CD14-positive monocyte (primary cell): ENCODE results near the gene SYNE3. TPM values are rescaled to one million over a fixed set of nuclear protein-coding genes. Genes with fewer than 3 reads are reported as not detected.

Experiments
- DNase-seq, 3 donors: peaks; one replicate each; pipeline ENCODE4 v3.0.0-alpha.2; 2011 to 2022
- H2AFZ ChIP-seq: 2 replicates; pipeline ENCODE4 v1.6.0; 2012; ENCODE audit warnings: mild to moderate bottlenecking, low read depth, low read length, inconsistent platforms; ENCODE audit not compliant: insufficient read depth, poor library complexity, severe bottlenecking
- H3K27ac ChIP-seq, 2 donors: 1 replicate in 1 of 2; 2 replicates in 1 of 2; pipeline ENCODE4 v1.5.1; 2012 to 2013; ENCODE audit warnings: low read length in 2 of 2, control low read depth in 1 of 2, inconsistent platforms in 1 of 2, low read depth in 1 of 2, mild to moderate bottlenecking in 1 of 2
- H3K27me3 ChIP-seq, 2 donors: one replicate each; pipeline versions ENCODE4 v1.6.0 to v1.6.1; 2011 to 2013; ENCODE audit warnings: low read length in 2 of 2; ENCODE audit not compliant: control insufficient read depth in 2 of 2, insufficient read depth in 2 of 2
- H3K36me3 ChIP-seq, 2 donors: replicated peaks in 1 of 2; 1 replicate in 1 of 2; 2 replicates in 1 of 2; pipeline versions ENCODE4 v1.5.1 to v1.6.1; 2012 to 2013; ENCODE audit warnings: low read length in 2 of 2, control low read depth in 1 of 2, inconsistent platforms in 1 of 2, mild to moderate bottlenecking in 1 of 2; ENCODE audit not compliant: insufficient read depth in 2 of 2, control insufficient read depth in 1 of 2
- H3K4me1 ChIP-seq, 2 donors: 1 replicate in 1 of 2; 2 replicates in 1 of 2; pipeline versions ENCODE4 v1.5.1 to v1.6.1; 2012 to 2013; ENCODE audit warnings: low read length in 2 of 2, control low read depth in 1 of 2, inconsistent platforms in 1 of 2, mild to moderate bottlenecking in 1 of 2, moderate library complexity in 1 of 2; ENCODE audit not compliant: insufficient read depth in 2 of 2, control insufficient read depth in 1 of 2
- H3K4me2 ChIP-seq: replicated peaks from 2 replicates; pipeline ENCODE3; 2012; ENCODE audit warnings: low read length, moderate library complexity, mild to moderate bottlenecking; ENCODE audit not compliant: poor library complexity, severe bottlenecking; ENCODE audit errors: extremely low read depth
- H3K4me3 ChIP-seq, 3 experiments: fragments of 200-600 bp in 1 of 3; sonication (generic) in 1 of 3; replicated peaks in 1 of 3; 1 replicate in 2 of 3; 2 replicates in 1 of 3; pipeline ENCODE4 v1.5.1; 2011 to 2013; ENCODE audit warnings: low read length in 3 of 3, mild to moderate bottlenecking in 3 of 3, control low read depth in 2 of 3, low read depth in 2 of 3, inconsistent platforms in 1 of 3, moderate library complexity in 1 of 3
- H3K79me2 ChIP-seq: 2 replicates; pipeline ENCODE4 v1.6.0; 2012; ENCODE audit warnings: mild to moderate bottlenecking, control low read depth, inconsistent platforms, low read length, moderate library complexity; ENCODE audit not compliant: insufficient read depth
- H3K9ac ChIP-seq: 2 replicates; pipeline ENCODE4 v1.6.0; 2017; ENCODE audit warnings: low read length, mild to moderate bottlenecking; ENCODE audit not compliant: insufficient read depth, poor library complexity, severe bottlenecking
- H3K9me3 ChIP-seq, 2 donors: replicated peaks in 1 of 2; 1 replicate in 1 of 2; 2 replicates in 1 of 2; pipeline versions ENCODE4 v1.5.1 to v1.6.1; 2012 to 2013; ENCODE audit warnings: low read length in 2 of 2, control low read depth in 1 of 2; ENCODE audit not compliant: control insufficient read depth in 1 of 2, insufficient read depth in 1 of 2
- H4K20me1 ChIP-seq: 2 replicates; pipeline ENCODE4 v1.6.0; 2012; ENCODE audit warnings: mild to moderate bottlenecking, low read length, control low read depth, moderate library complexity; ENCODE audit not compliant: insufficient read depth
- H3K27ac Mint-ChIP-seq, 7 donors: one replicate each; pipeline ENCODE4 v1.8.0; 2020; ENCODE audit warnings: mild to moderate bottlenecking in 7 of 7, mixed read lengths in 7 of 7, moderate library complexity in 6 of 7, inconsistent platforms in 2 of 7
- H3K27me3 Mint-ChIP-seq, 3 donors: one replicate each; pipeline ENCODE4 v1.8.0; 2021 to 2022; ENCODE audit warnings: low read depth in 3 of 3, mild to moderate bottlenecking in 3 of 3, mixed read lengths in 3 of 3, moderate library complexity in 3 of 3, inconsistent platforms in 1 of 3
- H3K36me3 Mint-ChIP-seq, 2 donors: one replicate each; pipeline ENCODE4 v1.8.0; 2020; ENCODE audit warnings: mixed read lengths in 2 of 2, inconsistent platforms in 1 of 2, mild to moderate bottlenecking in 1 of 2
- H3K4me1 Mint-ChIP-seq: one replicate; pipeline ENCODE4 v1.8.0; 2020; ENCODE audit warnings: mild to moderate bottlenecking, mixed read lengths
- H3K4me3 Mint-ChIP-seq, 2 donors: one replicate each; pipeline ENCODE4 v1.8.0; 2020; ENCODE audit warnings: mild to moderate bottlenecking in 2 of 2, mixed read lengths in 2 of 2, moderate library complexity in 1 of 2
- H3K9me3 Mint-ChIP-seq, 7 donors: one replicate each; pipeline ENCODE4 v1.8.0; 2020 to 2022; ENCODE audit warnings: mixed read lengths in 7 of 7, mild to moderate bottlenecking in 6 of 7, moderate library complexity in 6 of 7, inconsistent platforms in 2 of 7
- CTCF ChIP-seq: fragments of 200-600 bp; IDR thresholded peaks from one replicate; pipeline ENCODE4 v1.8.0; 2022; ENCODE audit warnings: antibody characterized with exemption, mild to moderate bottlenecking
- WGBS: methylation state at CpG from one replicate; pipeline ENCODE4 v1.1.5; 2013; ENCODE audit warnings: missing lambda C conversion rate; ENCODE audit not compliant: insufficient coverage; 5-methylcytosine and 5-hydroxymethylcytosine counted together
- intact Hi-C, 2 donors: fragments of 100-400 bp; cut with micrococcal nuclease; formaldehyde crosslinking; loops; one replicate each; pipeline versions ENCODE4 v1.15.0 to v1.15.1; 2023
- polyA plus RNA-seq, 3 donors: library from polyadenylated mRNA; depleted of rRNA in 1 of 3; unstranded in 2 of 3; stranded (reverse) in 1 of 3; fragments of 300-500 nt in 2 of 3; fragments of >200 nt in 1 of 3; fragmentation: Illumina TruSeq in 2 of 3; gene quantifications; 1 replicate in 2 of 3; 2 replicates in 1 of 3; pipeline ENCODE4 v1.2.3, GENCODE V29; 2012 to 2021

Gene SYNE3
- polyA plus RNA-seq, 3 donors: 2.6 to 26.1 (median 3.5) TPM

GRCh38 chr14:95519699-95520098, 3.2 kb upstream of the SYNE3 start:
- Mint-ChIP-seq H3K27me3 (peaks cover 0 to 4% (median 0%) of the 10 kb centered on the region in 3 donors), H3K9me3 (no peaks in the 10 kb centered on the region), H3K27ac (peak overlapping the region; percentile 94 to 99 (median 98)), H3K4me1 (peaks cover 82% of the 10 kb centered on the region), H3K36me3 (peaks cover 0 to 3% of the 10 kb centered on the region in 2 donors), H3K4me3 (peak overlapping the region; percentile 5 to 85)
- H3K4me3 ChIP-seq: peak overlapping the region in 2 of 3 experiments; percentile 19 to 58
- no peaks in the 10 kb centered on the region for H3K27me3 ChIP-seq
- H3K4me2 ChIP-seq: peak overlapping the region; percentile 90
- intact Hi-C loops: loop anchor here (2.0 to 10.0 kb wide), 3 partner anchors 23 to 365 kb away; partner anchors contain the start of genes CLMN (in 1 of the 2) and DICER1 (in 1 of the 2)
- no peak overlapping the region for H2AFZ ChIP-seq
- H3K4me1 ChIP-seq: peaks cover 93 to 94% of the 10 kb centered on the region in 2 donors
- no peaks in the 10 kb centered on the region for H3K36me3 ChIP-seq
- peaks cover 12% of the 10 kb centered on the region for H4K20me1 ChIP-seq
- TF ChIP-seq CTCF: no peak
- H3K27ac ChIP-seq: peak overlapping the region; percentile 92
- WGBS: 0% methylated on average over 1 of the region's 6 CpGs
- no peaks in the 10 kb centered on the region for H3K9me3 ChIP-seq
- DNase-seq: peak; percentile 83 to 94 (median 92)
- peak overlapping the region; percentile 54 for H3K9ac ChIP-seq
- H3K79me2 ChIP-seq: peaks cover 38% of the 10 kb centered on the region

- H2AFZ ChIP-seq: no peak overlapping the region
- intact Hi-C loops: loop anchor here (2.0 to 10.0 kb wide), 3 partner anchors 21 to 363 kb away; partner anchors contain the start of genes CLMN (in 1 of the 2) and DICER1 (in 1 of the 2)
- H3K4me1 Mint-ChIP-seq: peaks cover 81% of the 10 kb centered on the region
- H3K4me1 ChIP-seq: peaks cover 93 to 94% of the 10 kb centered on the region in 2 donors
- H3K36me3 ChIP-seq: no peaks in the 10 kb centered on the region
- peaks cover 43% of the 10 kb centered on the region for H3K79me2 ChIP-seq
- WGBS: no CpG with 5 or more reads among the region's 8 CpGs
- peaks cover 26% of the 10 kb centered on the region for H4K20me1 ChIP-seq
- peak overlapping the region; percentile 43 to 64 for H3K4me3 Mint-ChIP-seq
- H3K36me3 Mint-ChIP-seq: peaks cover 2 to 6% of the 10 kb centered on the region in 2 donors
- peak overlapping the region; percentile 90 for H3K4me2 ChIP-seq
- peak in 2 of 3 donors; percentile 47 to 61 for DNase-seq
- peaks cover 0 to 4% (median 0%) of the 10 kb centered on the region in 3 donors for H3K27me3 Mint-ChIP-seq
- peak overlapping the region in 1 of 3 experiments; percentile 58 for H3K4me3 ChIP-seq
- H3K27me3 ChIP-seq: no peaks in the 10 kb centered on the region
- peak overlapping the region; percentile 90 to 99 (median 98) for H3K27ac Mint-ChIP-seq
- no peak for TF ChIP-seq CTCF
- no peaks in the 10 kb centered on the region for H3K9me3 Mint-ChIP-seq
- H3K9ac ChIP-seq: peak overlapping the region; percentile 6
- H3K9me3 ChIP-seq: no peaks in the 10 kb centered on the region
- peak overlapping the region; percentile 92 for H3K27ac ChIP-seq
These were observed 1.7 kb upstream of the SYNE3 start for GRCh38 chr14:95518045-95518751.
